GM23338 (cell line): Measurements from ENCODE around the gene NTRK3. TPM values are rescaled to one million over a fixed set of nuclear protein-coding genes. Genes with fewer than 3 reads are reported as not detected.

ENCODE experiments used
- ATAC-seq: fragments of 200-7000 bp; cut with Tn5 transposase; 3 replicates; pipeline ENCODE4 v1.9.1; 2020
- DNase-seq: peaks from one replicate; pipeline ENCODE4 v3.0.0-alpha.2; 2015; ENCODE audit warnings: low spot score
- H2AFZ ChIP-seq: fragments of 200-600 bp; sonication (generic); 2 replicates; pipeline ENCODE4 v1.8.0; 2016; ENCODE audit warnings: antibody characterized with exemption, mild to moderate bottlenecking, moderate library complexity
- H3F3A ChIP-seq: fragments of 200-600 bp; sonication (generic); replicated peaks from 2 replicates; pipeline ENCODE4 v1.8.0; 2017; ENCODE audit warnings: antibody characterized with exemption, mixed run types, low read depth
- H3K27ac ChIP-seq: fragments of 200-600 bp; sonication (generic); 2 replicates; pipeline ENCODE4 v1.6.1; 2016; ENCODE audit warnings: low read depth
- H3K27me3 ChIP-seq: fragments of 200-600 bp; sonication (generic); 2 replicates; pipeline ENCODE4 v1.8.0; 2016; ENCODE audit warnings: mild to moderate bottlenecking, mixed run types, moderate library complexity; ENCODE audit not compliant: insufficient read depth
- H3K36me3 ChIP-seq: fragments of 200-600 bp; sonication (generic); 2 replicates; pipeline ENCODE4 v1.8.0; 2016; ENCODE audit warnings: mild to moderate bottlenecking; ENCODE audit not compliant: insufficient read depth
- H3K4me1 ChIP-seq: fragments of 200-600 bp; sonication (generic); 2 replicates; pipeline ENCODE4 v1.8.0; 2016; ENCODE audit warnings: mild to moderate bottlenecking, moderate library complexity; ENCODE audit not compliant: insufficient read depth
- H3K4me2 ChIP-seq: fragments of 200-600 bp; sonication (generic); 2 replicates; pipeline ENCODE4 v1.7.1; 2017; ENCODE audit warnings: mixed run types
- H3K4me3 ChIP-seq: fragments of 200-600 bp; sonication (generic); 2 replicates; pipeline ENCODE4 v1.6.1; 2016; ENCODE audit warnings: mixed run types
- H3K79me2 ChIP-seq: fragments of 200-600 bp; sonication (generic); replicated peaks from 2 replicates; pipeline ENCODE4 v1.8.0; 2017; ENCODE audit warnings: mild to moderate bottlenecking; ENCODE audit not compliant: insufficient read depth
- H3K9me2 ChIP-seq: fragments of 200-600 bp; sonication (generic); 2 replicates; pipeline ENCODE4 v1.8.0; 2017; ENCODE audit not compliant: insufficient read depth
- H4K20me1 ChIP-seq: fragments of 200-600 bp; sonication (generic); replicated peaks from 2 replicates; pipeline ENCODE4 v1.8.0; 2017; ENCODE audit warnings: mild to moderate bottlenecking; ENCODE audit not compliant: insufficient read depth
- H3K27ac Mint-ChIP-seq: 2 replicates; pipeline ENCODE4 v1.8.0; 2020; ENCODE audit warnings: inconsistent platforms, mild to moderate bottlenecking, moderate library complexity, mixed read lengths
- H3K27me3 Mint-ChIP-seq: 3 replicates; pipeline ENCODE4 v1.8.0; 2022; ENCODE audit warnings: low read depth, mild to moderate bottlenecking, moderate library complexity, mixed read lengths, inconsistent platforms; ENCODE audit not compliant: insufficient read depth, poor library complexity
- H3K36me3 Mint-ChIP-seq: 3 replicates; pipeline ENCODE4 v1.8.0; 2021; ENCODE audit warnings: low read depth, mild to moderate bottlenecking, inconsistent platforms, moderate library complexity, mixed read lengths
- H3K4me1 Mint-ChIP-seq: 3 replicates; pipeline ENCODE4 v1.8.0; 2020; ENCODE audit warnings: mild to moderate bottlenecking, inconsistent platforms, mixed read lengths
- H3K4me3 Mint-ChIP-seq: 3 replicates; pipeline ENCODE4 v1.8.0; 2021; ENCODE audit warnings: moderate library complexity, mild to moderate bottlenecking, inconsistent platforms, mixed read lengths
- H3K9me3 Mint-ChIP-seq: 3 replicates; pipeline ENCODE4 v1.8.0; 2020; ENCODE audit warnings: moderate library complexity, mild to moderate bottlenecking, inconsistent platforms, mixed read lengths
- POLR2AphosphoS5 ChIP-seq: IDR thresholded peaks from 2 replicates; pipeline ENCODE4 v1.6.1; 2016; ENCODE audit warnings: antibody characterized with exemption, low read depth
- STAT1 ChIP-seq: IDR thresholded peaks from one replicate; pipeline ENCODE4 v1.6.1; 2016; ENCODE audit warnings: antibody characterized with exemption; ENCODE audit not compliant: unreplicated experiment
- polyA plus RNA-seq: library from polyadenylated mRNA; unstranded; fragments of >200 nt; fragmentation: Nextera tagmentation; extraction: Ambion mirVana; gene quantifications from 2 replicates; pipeline ENCODE4 v1.2.1, GENCODE V29; 2016
- total RNA-seq: library from RNA; depleted of rRNA; stranded (reverse); fragments of >200 nt; shearing (Covaris generic); gene quantifications from 2 replicates; pipeline ENCODE4 v1.2.3, GENCODE V29; 2014
- TF ChIP-seq, protein P1 (sequence below): fragments of 250-450 bp; sonication (Bioruptor Pico); IDR thresholded peaks from 2 replicates; pipeline ENCODE4 v1.5.0; 2020; ENCODE audit warnings: mild to moderate bottlenecking, moderate library complexity
- TF ChIP-seq, protein P2 (sequence below), 2 experiments: fragments of 200-600 bp in 1 of 2; sonication (generic) in 1 of 2; conservative IDR thresholded peaks; 2 replicates each; pipeline versions ENCODE4 v1.5.1 to v1.6.1; 2016 to 2017; ENCODE audit warnings: antibody characterized with exemption in 2 of 2, low read depth in 2 of 2, mild to moderate bottlenecking in 2 of 2, moderate library complexity in 1 of 2

NTRK3 gene
- total and polyA plus RNA-seq, 2 experiments from 2014 or later: 3.1 to 5.3 TPM

DNA sequence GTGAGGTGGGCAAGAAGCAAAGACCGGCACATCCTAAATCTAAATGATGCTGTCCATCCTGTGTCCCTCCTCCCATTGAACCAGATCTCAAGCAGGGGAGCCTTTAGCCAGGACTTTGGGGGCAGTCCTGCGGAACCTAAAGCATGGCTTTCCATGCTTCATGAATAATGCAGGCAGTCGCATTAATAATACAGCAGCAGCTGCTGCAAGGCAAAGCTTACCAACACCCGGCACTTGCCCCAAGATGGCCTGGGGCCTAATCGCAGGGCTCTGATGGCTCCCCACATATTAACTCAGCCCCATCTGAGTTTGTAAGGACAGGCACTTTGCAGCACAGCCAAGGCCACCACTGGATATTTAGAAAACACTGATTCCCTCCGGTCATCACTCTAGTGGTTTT, 114.4 kb downstream of the NTRK3 start:
- peaks cover 4% of the 10 kb centered on the region for H3K27me3 Mint-ChIP-seq
- no peak overlapping the region for H3K27ac Mint-ChIP-seq
- no peak overlapping the region for H3K4me2 ChIP-seq
- TF ChIP-seq POLR2AphosphoS5: no peak
- TF ChIP-seq, protein P1, sequence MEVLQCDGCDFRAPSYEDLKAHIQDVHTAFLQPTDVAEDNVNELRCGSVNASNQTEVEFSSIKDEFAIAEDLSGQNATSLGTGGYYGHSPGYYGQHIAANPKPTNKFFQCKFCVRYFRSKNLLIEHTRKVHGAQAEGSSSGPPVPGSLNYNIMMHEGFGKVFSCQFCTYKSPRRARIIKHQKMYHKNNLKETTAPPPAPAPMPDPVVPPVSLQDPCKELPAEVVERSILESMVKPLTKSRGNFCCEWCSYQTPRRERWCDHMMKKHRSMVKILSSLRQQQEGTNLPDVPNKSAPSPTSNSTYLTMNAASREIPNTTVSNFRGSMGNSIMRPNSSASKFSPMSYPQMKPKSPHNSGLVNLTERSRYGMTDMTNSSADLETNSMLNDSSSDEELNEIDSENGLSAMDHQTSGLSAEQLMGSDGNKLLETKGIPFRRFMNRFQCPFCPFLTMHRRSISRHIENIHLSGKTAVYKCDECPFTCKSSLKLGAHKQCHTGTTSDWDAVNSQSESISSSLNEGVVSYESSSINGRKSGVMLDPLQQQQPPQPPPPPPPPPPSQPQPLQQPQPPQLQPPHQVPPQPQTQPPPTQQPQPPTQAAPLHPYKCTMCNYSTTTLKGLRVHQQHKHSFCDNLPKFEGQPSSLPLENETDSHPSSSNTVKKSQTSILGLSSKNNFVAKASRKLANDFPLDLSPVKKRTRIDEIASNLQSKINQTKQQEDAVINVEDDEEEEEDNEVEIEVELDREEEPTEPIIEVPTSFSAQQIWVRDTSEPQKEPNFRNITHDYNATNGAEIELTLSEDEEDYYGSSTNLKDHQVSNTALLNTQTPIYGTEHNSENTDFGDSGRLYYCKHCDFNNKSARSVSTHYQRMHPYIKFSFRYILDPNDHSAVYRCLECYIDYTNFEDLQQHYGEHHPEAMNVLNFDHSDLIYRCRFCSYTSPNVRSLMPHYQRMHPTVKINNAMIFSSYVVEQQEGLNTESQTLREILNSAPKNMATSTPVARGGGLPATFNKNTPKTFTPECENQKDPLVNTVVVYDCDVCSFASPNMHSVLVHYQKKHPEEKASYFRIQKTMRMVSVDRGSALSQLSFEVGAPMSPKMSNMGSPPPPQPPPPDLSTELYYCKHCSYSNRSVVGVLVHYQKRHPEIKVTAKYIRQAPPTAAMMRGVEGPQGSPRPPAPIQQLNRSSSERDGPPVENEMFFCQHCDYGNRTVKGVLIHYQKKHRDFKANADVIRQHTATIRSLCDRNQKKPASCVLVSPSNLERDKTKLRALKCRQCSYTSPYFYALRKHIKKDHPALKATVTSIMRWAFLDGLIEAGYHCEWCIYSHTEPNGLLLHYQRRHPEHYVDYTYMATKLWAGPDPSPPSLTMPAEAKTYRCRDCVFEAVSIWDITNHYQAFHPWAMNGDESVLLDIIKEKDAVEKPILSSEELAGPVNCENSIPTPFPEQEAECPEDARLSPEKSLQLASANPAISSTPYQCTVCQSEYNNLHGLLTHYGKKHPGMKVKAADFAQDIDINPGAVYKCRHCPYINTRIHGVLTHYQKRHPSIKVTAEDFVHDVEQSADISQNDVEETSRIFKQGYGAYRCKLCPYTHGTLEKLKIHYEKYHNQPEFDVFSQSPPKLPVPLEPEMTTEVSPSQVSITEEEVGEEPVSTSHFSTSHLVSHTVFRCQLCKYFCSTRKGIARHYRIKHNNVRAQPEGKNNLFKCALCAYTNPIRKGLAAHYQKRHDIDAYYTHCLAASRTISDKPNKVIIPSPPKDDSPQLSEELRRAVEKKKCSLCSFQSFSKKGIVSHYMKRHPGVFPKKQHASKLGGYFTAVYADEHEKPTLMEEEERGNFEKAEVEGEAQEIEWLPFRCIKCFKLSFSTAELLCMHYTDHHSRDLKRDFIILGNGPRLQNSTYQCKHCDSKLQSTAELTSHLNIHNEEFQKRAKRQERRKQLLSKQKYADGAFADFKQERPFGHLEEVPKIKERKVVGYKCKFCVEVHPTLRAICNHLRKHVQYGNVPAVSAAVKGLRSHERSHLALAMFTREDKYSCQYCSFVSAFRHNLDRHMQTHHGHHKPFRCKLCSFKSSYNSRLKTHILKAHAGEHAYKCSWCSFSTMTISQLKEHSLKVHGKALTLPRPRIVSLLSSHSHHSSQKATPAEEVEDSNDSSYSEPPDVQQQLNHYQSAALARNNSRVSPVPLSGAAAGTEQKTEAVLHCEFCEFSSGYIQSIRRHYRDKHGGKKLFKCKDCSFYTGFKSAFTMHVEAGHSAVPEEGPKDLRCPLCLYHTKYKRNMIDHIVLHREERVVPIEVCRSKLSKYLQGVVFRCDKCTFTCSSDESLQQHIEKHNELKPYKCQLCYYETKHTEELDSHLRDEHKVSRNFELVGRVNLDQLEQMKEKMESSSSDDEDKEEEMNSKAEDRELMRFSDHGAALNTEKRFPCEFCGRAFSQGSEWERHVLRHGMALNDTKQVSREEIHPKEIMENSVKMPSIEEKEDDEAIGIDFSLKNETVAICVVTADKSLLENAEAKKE (CRISPR knock-in tag): no peak
- no peak overlapping the region for H3K27ac ChIP-seq
- H3K79me2 ChIP-seq: no peaks in the 10 kb centered on the region
- no peaks in the 10 kb centered on the region for H3K36me3 ChIP-seq
- H3K27me3 ChIP-seq: no peaks in the 10 kb centered on the region
- H3K36me3 Mint-ChIP-seq: peaks cover 6% of the 10 kb centered on the region
- DNase-seq (no peak), ATAC-seq (no peak)
- H3K9me3 Mint-ChIP-seq: peaks cover 6% of the 10 kb centered on the region; the same call in 2 of the 3 replicates
- H3K4me1 ChIP-seq: no peaks in the 10 kb centered on the region
- H3K9me2 ChIP-seq: no peaks in the 10 kb centered on the region
- H3F3A ChIP-seq: no peaks in the 10 kb centered on the region
- H2AFZ ChIP-seq: no peak overlapping the region
- H3K4me3 ChIP-seq: no peak overlapping the region
- H4K20me1 ChIP-seq: no peaks in the 10 kb centered on the region
- no peaks in the 10 kb centered on the region for H3K4me1 Mint-ChIP-seq
- H3K4me3 Mint-ChIP-seq: no peak overlapping the region

DNA sequence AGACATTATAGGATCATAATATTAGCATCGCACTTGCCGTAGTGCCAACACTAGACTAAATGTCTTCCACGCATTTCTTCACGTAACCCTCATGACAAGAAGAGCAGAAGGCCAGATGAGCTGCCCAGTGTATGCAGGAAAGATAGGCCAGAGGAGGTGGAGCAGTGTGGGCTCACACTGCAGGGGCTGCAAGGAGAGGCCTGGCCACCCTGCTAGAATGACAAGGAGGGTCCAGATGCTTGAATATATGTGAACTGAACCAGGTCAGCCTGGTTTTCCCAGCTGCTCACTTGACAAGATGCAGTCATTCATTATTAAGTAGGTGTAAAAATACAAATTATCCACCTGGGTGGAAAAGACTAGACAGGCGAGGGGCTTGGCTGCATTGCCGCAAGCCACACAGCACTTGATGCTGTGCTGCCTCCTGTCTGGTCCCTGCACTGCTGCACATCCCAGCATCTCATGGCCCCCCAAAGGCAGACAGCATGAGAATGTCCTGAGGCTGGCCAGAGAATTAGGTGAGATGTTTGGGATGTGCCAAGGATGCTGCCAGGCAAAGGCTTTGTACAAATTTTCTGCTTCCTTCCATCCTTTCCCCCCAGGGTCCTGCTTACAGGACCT, 115.2 kb downstream of the NTRK3 start:
- no peak overlapping the region for H3K4me2 ChIP-seq
- TF ChIP-seq, protein P2, sequence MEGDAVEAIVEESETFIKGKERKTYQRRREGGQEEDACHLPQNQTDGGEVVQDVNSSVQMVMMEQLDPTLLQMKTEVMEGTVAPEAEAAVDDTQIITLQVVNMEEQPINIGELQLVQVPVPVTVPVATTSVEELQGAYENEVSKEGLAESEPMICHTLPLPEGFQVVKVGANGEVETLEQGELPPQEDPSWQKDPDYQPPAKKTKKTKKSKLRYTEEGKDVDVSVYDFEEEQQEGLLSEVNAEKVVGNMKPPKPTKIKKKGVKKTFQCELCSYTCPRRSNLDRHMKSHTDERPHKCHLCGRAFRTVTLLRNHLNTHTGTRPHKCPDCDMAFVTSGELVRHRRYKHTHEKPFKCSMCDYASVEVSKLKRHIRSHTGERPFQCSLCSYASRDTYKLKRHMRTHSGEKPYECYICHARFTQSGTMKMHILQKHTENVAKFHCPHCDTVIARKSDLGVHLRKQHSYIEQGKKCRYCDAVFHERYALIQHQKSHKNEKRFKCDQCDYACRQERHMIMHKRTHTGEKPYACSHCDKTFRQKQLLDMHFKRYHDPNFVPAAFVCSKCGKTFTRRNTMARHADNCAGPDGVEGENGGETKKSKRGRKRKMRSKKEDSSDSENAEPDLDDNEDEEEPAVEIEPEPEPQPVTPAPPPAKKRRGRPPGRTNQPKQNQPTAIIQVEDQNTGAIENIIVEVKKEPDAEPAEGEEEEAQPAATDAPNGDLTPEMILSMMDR (conservative IDR thresholded peaks at IDR 0.05; ENCODE audit: low read depth in 2 of 2): peak in 1 of 2 experiments; percentile 18; a peak in 2 of 4 replicates
- TF ChIP-seq STAT1: no peak
- Mint-ChIP-seq H3K4me3 (no peak overlapping the region), H3K9me3 (peaks cover 6% of the 10 kb centered on the region; the same call in 2 of the 3 replicates), H3K27ac (no peak overlapping the region), H3K36me3 (peaks cover 11% of the 10 kb centered on the region), H3K4me1 (no peaks in the 10 kb centered on the region), H3K27me3 (peaks cover 2% of the 10 kb centered on the region)
- H2AFZ ChIP-seq: no peak overlapping the region
- DNase-seq (no peak), ATAC-seq (no peak)
- H3K27me3 ChIP-seq: no peaks in the 10 kb centered on the region
- no peaks in the 10 kb centered on the region for H3K4me1 ChIP-seq
- no peaks in the 10 kb centered on the region for H3K9me2 ChIP-seq
- H3K27ac ChIP-seq: no peak overlapping the region
- no peaks in the 10 kb centered on the region for H3F3A ChIP-seq
- H4K20me1 ChIP-seq: no peaks in the 10 kb centered on the region
- H3K4me3 ChIP-seq: no peak overlapping the region
- no peaks in the 10 kb centered on the region for H3K36me3 ChIP-seq
- no peaks in the 10 kb centered on the region for H3K79me2 ChIP-seq
